Hepatocyte (in vitro differentiated cells): ENCODE results near the gene CATSPERE.

Experiments
- EZH2 ChIP-seq: fragments of 200-600 bp; sonication (generic); IDR thresholded peaks from 2 replicates; pipeline ENCODE4 v1.6.1; 2016; ENCODE audit warnings: antibody characterized with exemption, mild to moderate bottlenecking, borderline replicate concordance
- EZH2phosphoT487 ChIP-seq: fragments of 200-600 bp; sonication (generic); IDR thresholded peaks from one replicate; pipeline ENCODE4 v1.6.1; 2018; ENCODE audit warnings: antibody characterized with exemption, mild to moderate bottlenecking, low read depth, moderate library complexity; ENCODE audit not compliant: unreplicated experiment, severe bottlenecking
- TF ChIP-seq, protein P1 (sequence below): fragments of 200-600 bp; sonication (generic); IDR thresholded peaks from 2 replicates; pipeline ENCODE4 v1.5.1; 2016; ENCODE audit warnings: antibody characterized with exemption, mild to moderate bottlenecking; ENCODE audit not compliant: poor library complexity

GRCh38 chr1:244651956-244652622 is 191.0 kb downstream of the CATSPERE start:
- TF ChIP-seq EZH2phosphoT487 (no peak), EZH2 (no peak)
- TF ChIP-seq, protein P1, sequence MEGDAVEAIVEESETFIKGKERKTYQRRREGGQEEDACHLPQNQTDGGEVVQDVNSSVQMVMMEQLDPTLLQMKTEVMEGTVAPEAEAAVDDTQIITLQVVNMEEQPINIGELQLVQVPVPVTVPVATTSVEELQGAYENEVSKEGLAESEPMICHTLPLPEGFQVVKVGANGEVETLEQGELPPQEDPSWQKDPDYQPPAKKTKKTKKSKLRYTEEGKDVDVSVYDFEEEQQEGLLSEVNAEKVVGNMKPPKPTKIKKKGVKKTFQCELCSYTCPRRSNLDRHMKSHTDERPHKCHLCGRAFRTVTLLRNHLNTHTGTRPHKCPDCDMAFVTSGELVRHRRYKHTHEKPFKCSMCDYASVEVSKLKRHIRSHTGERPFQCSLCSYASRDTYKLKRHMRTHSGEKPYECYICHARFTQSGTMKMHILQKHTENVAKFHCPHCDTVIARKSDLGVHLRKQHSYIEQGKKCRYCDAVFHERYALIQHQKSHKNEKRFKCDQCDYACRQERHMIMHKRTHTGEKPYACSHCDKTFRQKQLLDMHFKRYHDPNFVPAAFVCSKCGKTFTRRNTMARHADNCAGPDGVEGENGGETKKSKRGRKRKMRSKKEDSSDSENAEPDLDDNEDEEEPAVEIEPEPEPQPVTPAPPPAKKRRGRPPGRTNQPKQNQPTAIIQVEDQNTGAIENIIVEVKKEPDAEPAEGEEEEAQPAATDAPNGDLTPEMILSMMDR: no peak
